NCI-H2196 treated with DMSO at 0.1 percent for 48 hours (cell line): ENCODE data around the gene RPS24.
A peak's percentile ranks its signal among the peaks of the same experiment; 100 is the strongest.

Experiments
- DNase-seq: peaks from one replicate; lab custom pipeline; 2025; ENCODE audit not compliant: unreplicated experiment; lab: John Stamatoyannopoulos, UW

Gene RPS24

GRCh38 chr10:78025685-78026364 lies 7.8 kb upstream of the RPS24 start:
- DNase-seq: no peak

- no peak for DNase-seq
These were observed 5.0 kb upstream of the RPS24 start for GRCh38 chr10:78028438-78029268.

DNA sequence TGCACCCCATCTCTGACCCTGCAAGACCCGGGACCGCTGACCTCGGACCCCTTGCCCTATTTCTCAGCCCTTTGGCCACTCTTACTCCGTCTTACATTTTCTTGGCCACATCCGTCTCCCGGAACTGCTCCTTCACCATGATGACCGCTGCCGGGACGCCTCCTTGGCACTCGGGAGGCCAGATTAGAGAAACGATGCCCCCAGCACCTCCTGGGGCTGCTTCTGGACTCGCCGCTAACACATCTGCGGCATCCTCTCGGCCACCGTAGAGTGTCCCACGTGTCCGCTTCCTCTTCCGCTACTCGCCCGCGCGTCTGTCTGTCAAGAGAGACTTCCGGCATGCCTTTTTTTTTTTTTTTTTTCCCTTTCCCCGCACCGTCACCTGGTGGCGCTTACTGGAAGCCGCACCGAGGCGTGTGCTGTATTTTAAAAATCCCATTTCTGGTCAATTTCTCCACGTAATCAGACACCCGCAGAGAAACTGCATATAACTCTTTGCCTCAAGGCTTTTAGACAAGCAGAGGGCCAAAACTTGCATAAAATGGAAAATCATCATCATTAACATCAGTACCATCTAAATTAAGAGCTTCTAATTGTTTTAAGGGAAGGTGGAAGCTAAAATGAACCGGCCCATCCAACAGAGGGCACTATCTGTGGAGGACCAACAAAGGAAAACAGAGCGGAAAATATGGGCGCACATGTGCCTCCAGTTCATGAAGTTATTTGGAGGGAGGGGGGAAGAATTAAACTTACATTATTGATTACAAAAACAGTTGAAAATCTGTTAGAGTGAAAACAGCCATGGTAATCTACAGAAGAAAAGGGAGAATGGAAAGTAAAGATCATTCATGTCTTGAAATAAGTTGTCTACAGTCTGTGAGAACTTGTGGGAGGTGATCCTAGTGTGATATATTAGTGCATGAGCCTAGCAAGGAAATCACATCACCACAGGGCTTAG lies 4.1 kb upstream of the RPS24 start, which contains the start of gene POLR3A:
TSS of gene POLR3A (minus strand) at position 247 of the 958 bp plus-strand sequence. CDS start at position 139, 108 bp downstream.
- DNase-seq: peak; percentile 49

DNA sequence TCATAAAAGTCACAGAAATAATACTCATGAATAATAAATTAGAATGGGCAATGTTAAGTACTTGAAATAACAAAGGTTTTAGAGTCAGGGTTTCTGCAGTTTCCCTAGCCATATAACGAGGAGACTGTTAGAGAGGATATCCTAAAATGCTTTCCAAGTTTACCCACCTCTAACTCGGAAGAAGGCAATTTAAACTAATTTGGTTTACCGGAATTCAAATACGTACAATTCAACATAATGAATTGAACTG lies 351 bp upstream of the RPS24 start:
- DNase-seq: no peak

- no peak for DNase-seq
These were observed 1.4 kb downstream of the RPS24 start for GRCh38 chr10:78035025-78035424.

DNA sequence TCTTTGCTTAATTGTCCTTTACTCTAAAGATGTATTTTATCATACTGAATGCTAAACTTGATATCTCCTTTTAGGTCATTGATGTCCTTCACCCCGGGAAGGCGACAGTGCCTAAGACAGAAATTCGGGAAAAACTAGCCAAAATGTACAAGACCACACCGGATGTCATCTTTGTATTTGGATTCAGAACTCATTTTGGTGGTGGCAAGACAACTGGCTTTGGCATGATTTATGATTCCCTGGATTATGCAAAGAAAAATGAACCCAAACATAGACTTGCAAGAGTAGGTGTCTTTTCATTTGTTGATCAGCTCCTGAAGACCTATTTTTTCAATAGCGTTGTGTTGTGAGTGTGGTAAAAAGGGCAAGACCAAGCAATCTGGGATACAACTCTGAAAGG lies 1.8 kb downstream of the RPS24 start:
- no peak for DNase-seq

GRCh38 chr10:78035933-78036583 lies 2.4 kb downstream of the RPS24 start:
- DNase-seq: no peak

DNA sequence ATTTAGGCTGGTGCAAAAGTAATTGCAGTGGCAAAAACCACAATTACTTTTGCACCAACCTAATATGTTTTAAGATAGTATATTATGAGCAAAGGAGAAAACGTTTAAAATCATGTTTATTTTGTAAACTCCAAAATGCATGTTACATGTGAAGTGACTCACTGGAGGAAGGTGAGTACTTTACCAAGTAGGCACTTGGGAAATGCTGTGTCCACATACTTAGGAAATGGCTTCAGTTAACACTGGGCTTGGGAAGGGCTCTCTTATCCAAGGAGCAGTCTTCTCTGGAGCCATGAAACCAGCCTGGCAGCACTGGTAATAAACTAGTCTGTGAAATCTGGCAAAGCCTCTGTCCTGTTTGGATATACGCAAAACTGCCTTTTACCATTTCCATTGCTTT lies 4.4 kb downstream of the RPS24 start:
- DNase-seq: no peak

DNA sequence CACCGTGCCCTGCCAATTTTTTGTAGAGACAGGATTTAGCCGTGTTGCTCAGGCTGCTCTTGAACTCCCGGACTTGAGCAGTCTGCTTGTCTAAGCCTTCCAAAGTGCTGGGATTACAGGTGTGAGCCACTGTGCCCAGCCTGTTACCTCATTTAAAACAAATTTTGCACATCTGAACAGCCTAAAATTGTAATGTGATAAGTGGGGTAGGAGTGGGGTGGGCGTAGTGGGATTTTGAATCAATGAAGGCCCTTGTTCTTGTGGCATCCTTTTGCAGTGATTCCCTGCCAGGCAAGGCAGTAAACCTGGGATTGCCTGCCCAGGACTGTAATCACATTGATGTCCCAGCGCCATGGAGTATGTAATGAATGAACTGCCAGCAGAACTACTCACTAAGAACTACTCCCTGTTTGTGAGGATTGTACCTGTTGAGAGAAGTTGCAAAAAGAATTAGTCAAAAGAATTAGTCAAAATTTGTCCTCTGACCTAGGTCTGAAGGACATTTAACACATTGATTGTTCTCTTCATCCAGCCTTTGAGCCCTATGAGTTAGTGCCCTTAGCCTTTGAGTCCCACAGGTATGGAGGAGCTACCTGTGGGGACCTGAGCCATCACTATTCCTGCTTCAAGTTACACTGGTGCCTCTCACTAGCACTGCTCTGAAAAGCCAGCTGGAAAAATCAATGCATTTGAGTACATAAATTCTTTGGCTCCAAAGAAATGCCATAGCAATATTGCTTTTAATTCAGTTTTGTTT lies 5.3 kb downstream of the RPS24 start:
- DNase-seq: no peak

GRCh38 chr10:78039743-78040142 lies 6.1 kb downstream of the RPS24 start:
- DNase-seq: no peak

DNA sequence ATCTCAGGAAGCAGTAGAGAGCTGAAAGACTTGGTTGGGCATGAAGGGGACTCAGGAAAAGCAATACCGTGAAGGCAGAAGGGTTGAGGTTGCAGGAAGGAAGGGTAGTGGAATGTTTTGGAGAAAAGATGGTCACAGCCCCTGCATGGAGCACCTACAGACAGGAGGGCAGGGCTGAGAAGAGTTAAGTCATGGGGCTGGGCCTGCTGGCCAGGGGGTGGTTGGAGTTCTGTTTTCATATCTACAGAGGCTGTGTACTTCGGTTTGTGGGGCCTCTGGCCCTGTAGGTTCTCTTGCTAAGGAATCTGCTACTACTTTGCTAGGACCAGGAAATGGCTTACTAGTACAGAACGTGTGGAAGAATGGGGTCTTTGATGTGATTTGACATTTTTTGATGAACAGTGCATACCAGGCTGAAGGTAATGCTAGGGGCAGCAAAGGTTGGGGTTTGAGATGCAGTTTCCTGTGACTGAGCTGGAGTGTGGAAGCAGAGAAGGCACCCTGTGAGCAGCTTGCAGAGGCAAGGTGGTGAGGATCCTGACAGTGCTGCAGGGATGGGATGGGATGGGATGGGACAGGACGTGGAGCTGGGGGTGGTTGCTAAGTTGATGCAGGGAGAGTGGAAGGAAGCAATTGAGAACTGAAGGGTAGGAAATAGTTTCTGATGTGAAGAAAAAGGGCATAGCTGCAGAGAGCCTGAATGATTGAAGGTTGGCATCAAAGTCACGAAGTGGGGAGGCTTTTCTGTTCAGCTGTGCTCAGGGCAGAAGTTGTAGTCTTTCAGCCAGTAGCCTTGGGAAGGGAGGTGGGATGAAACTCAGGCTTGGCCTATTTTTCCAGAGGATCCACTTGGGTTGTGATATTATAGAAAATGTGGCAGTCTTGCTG lies 7.8 kb downstream of the RPS24 start:
- no peak for DNase-seq

DNA sequence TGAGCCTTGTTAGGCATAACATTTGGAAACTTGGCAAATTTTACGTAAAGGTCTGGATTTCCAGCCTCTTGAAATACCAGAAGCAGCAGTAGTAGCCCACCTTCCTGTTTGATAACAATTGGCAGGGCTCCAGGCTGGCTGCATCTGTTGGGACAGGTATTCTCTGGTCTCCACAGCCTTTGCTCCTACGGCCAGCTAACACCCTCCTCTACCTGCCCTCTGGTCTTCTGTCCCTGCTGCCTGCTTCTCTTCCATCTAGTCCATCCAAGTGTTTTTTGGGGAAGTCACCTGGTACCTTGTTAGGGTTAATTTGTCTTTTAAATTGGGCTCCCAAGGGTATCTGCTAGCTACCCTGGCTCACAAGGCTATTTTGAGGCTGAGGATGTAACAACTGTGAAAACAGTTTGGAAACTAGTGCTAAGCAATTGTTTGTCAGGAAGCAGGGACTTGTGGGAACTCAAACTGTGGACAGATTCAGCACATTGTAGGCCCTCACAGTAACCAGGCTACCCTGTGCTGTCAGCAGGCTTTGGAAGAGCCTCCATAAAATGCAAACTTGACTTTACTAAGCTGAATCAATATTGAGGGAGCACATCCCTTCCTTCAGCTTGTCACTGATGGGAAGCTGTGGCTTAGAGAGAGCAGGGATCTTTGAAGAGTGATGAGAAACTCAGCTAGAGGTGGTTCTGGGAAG lies 8.5 kb downstream of the RPS24 start:
- DNase-seq: no peak

DNA sequence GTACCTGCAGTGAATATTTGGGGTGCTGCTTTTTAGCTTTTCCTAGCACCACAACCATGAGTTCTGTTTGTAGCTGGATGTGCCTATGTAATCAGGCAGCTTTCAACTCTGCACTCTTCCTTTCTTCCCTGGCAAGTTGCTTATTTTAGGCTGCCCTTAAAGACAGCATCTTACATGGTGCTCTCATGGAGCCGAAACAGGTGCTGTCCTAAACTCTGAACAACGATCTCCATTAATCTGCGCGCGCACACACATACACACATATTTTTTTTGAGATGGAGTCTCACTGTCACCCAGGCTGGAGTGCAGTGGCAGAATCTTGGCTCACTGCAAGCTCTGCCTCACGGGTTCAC lies 9.1 kb downstream of the RPS24 start:
- no peak for DNase-seq

GRCh38 chr10:78044179-78044578 lies 10.5 kb downstream of the RPS24 start:
- DNase-seq: no peak

- no peak for DNase-seq
These were observed 11.0 kb downstream of the RPS24 start for GRCh38 chr10:78044699-78045098.

- DNase-seq: no peak
These were observed 11.6 kb downstream of the RPS24 start for GRCh38 chr10:78045237-78045636.

GRCh38 chr10:78045856-78046255 lies 12.2 kb downstream of the RPS24 start:
- no peak for DNase-seq

GRCh38 chr10:78046711-78047269 lies 13.1 kb downstream of the RPS24 start:
- no peak for DNase-seq
